T1000 (cell line): ENCODE results near the gene FRMPD3.
"Not testable (repeated sequence)": the region's sequence is repeated elsewhere in the genome, so short reads cannot be mapped to it uniquely, and the experiment has no call there.

Experiments
- DNase-seq: peaks from one replicate; lab custom pipeline; 2025; ENCODE audit warnings: mixed read lengths; lab: John Stamatoyannopoulos, UW

The FRMPD3 gene

GRCh38 chrX:107448998-107449835, at the start of gene FRMPD3:
Gene FRMPD3 (plus strand): TSS chrX:107449652. CDS start chrX:107526589, 76,937 bp downstream.
- DNase-seq = no peak

- no peak for DNase-seq
These were observed 28.9 kb upstream of the FRMPD3 start for GRCh38 chrX:107420571-107420970.

- no peak for DNase-seq
These were observed 28.1 kb upstream of the FRMPD3 start for GRCh38 chrX:107421337-107421861.

GRCh38 chrX:107429090-107429489, 20.4 kb upstream of the FRMPD3 start:
- DNase-seq = no peak

GRCh38 chrX:107440187-107440586, 9.3 kb upstream of the FRMPD3 start:
- DNase-seq = no peak

- no peak for DNase-seq
These were observed 8.8 kb upstream of the FRMPD3 start for GRCh38 chrX:107440692-107441091.

GRCh38 chrX:107442914-107443527, 6.4 kb upstream of the FRMPD3 start:
- DNase-seq = no peak

GRCh38 chrX:107445146-107445545, 4.3 kb upstream of the FRMPD3 start:
- DNase-seq = no peak

- no peak for DNase-seq
These were observed 3.8 kb upstream of the FRMPD3 start for GRCh38 chrX:107445631-107446030.

- no peak for DNase-seq
These were observed 1.8 kb upstream of the FRMPD3 start for GRCh38 chrX:107447642-107448041.

GRCh38 chrX:107448625-107448997, 841 bp upstream of the FRMPD3 start:
- DNase-seq = no peak

GRCh38 chrX:107450823-107451509, 1.5 kb downstream of the FRMPD3 start:
- no peak for DNase-seq

GRCh38 chrX:107451731-107452130, 2.3 kb downstream of the FRMPD3 start:
- DNase-seq = no peak

- no peak for DNase-seq
These were observed 3.1 kb downstream of the FRMPD3 start for GRCh38 chrX:107452581-107452980.

GRCh38 chrX:107454302-107454701, 4.8 kb downstream of the FRMPD3 start:
- no peak for DNase-seq

GRCh38 chrX:107457289-107457688, 7.8 kb downstream of the FRMPD3 start:
- no peak for DNase-seq

GRCh38 chrX:107465932-107466620, 16.6 kb downstream of the FRMPD3 start:
- no peak for DNase-seq

GRCh38 chrX:107467271-107467670, 17.8 kb downstream of the FRMPD3 start:
- no peak for DNase-seq

- no peak for DNase-seq
These were observed 20.7 kb downstream of the FRMPD3 start for GRCh38 chrX:107470198-107470597.

- no peak for DNase-seq
These were observed 21.5 kb downstream of the FRMPD3 start for GRCh38 chrX:107470971-107471370.

- DNase-seq = not testable (repeated sequence)
These were observed 22.0 kb downstream of the FRMPD3 start for GRCh38 chrX:107471420-107471819.

- DNase-seq = no peak
These were observed 28.0 kb downstream of the FRMPD3 start for GRCh38 chrX:107477406-107477805.
